RWPE2 (cell line): ENCODE measurements around the gene UBE3D.

Source experiments
- ATAC-seq: fragments of 200-7000 bp; cut with Tn5 transposase; 3 replicates; pipeline ENCODE4 v1.9.1; 2021; ENCODE audit warnings: low read depth
- DNase-seq: peaks from one replicate; pipeline ENCODE4 v3.0.0-alpha.2; 2020; ENCODE audit warnings: low spot score
- H3K27ac ChIP-seq: fragments of 450-650 bp; 2 replicates; pipeline ENCODE4 v1.5.1; 2017; ENCODE audit warnings: mild to moderate bottlenecking; ENCODE audit not compliant: poor library complexity, severe bottlenecking
- H3K27me3 ChIP-seq: fragments of 250-450 bp; sonication (Bioruptor Pico); 2 replicates; pipeline ENCODE4 v1.5.1; 2021; ENCODE audit warnings: mild to moderate bottlenecking, moderate library complexity; ENCODE audit not compliant: insufficient read depth, poor library complexity, severe bottlenecking
- H3K36me3 ChIP-seq: fragments of 250-450 bp; sonication (Bioruptor Pico); 2 replicates; pipeline ENCODE4 v1.5.1; 2020; ENCODE audit warnings: low read depth, mild to moderate bottlenecking, moderate library complexity
- H3K4me1 ChIP-seq: fragments of 250-450 bp; sonication (Bioruptor Pico); 2 replicates; pipeline ENCODE4 v1.5.1; 2021; ENCODE audit warnings: mild to moderate bottlenecking, moderate library complexity; ENCODE audit not compliant: insufficient read depth, poor library complexity, severe bottlenecking
- H3K4me3 ChIP-seq: fragments of 250-450 bp; sonication (Bioruptor Pico); 2 replicates; pipeline ENCODE4 v1.5.1; 2021; ENCODE audit warnings: mild to moderate bottlenecking, moderate library complexity; ENCODE audit not compliant: severe bottlenecking
- H3K9me3 ChIP-seq: fragments of 250-450 bp; sonication (Bioruptor Pico); 2 replicates; pipeline ENCODE4 v1.5.1; 2021; ENCODE audit warnings: mild to moderate bottlenecking, moderate library complexity; ENCODE audit not compliant: severe bottlenecking
- CTCF ChIP-seq: fragments of 450-650 bp; IDR thresholded peaks from one replicate; pipeline ENCODE4 v1.5.1; 2017; ENCODE audit warnings: mild to moderate bottlenecking, moderate library complexity; ENCODE audit not compliant: poor library complexity, severe bottlenecking

UBE3D gene

GRCh38 chr6:83083476-83083875 is 17.8 kb upstream of the UBE3D start:
- no peaks in the 10 kb centered on the region for H3K9me3 ChIP-seq
- H3K4me3 ChIP-seq = no peak overlapping the region
- TF ChIP-seq CTCF = no peak
- DNase-seq = no peak
- H3K36me3 ChIP-seq = no peaks in the 10 kb centered on the region
- H3K4me1 ChIP-seq = no peaks in the 10 kb centered on the region
- H3K27ac ChIP-seq = no peak overlapping the region
- ATAC-seq = no peak
- H3K27me3 ChIP-seq = no peaks in the 10 kb centered on the region

GRCh38 chr6:83073615-83074014 is 8.0 kb upstream of the UBE3D start:
- Histone ChIP-seq H3K4me3 (no peak overlapping the region), H3K27me3 (no peaks in the 10 kb centered on the region), H3K9me3 (no peaks in the 10 kb centered on the region), H3K36me3 (no peaks in the 10 kb centered on the region), H3K4me1 (peaks cover 38% of the 10 kb centered on the region), H3K27ac (no peak overlapping the region)
- no peak for DNase-seq
- ATAC-seq = no peak
- TF ChIP-seq CTCF = no peak

GRCh38 chr6:83072726-83073125 is 7.1 kb upstream of the UBE3D start:
- no peak overlapping the region for H3K4me3 ChIP-seq
- no peaks in the 10 kb centered on the region for H3K36me3 ChIP-seq
- DNase-seq (no peak), ATAC-seq (no peak)
- H3K27ac ChIP-seq = peak overlapping the region; percentile 76
- peaks cover 38% of the 10 kb centered on the region for H3K4me1 ChIP-seq
- no peaks in the 10 kb centered on the region for H3K27me3 ChIP-seq
- TF ChIP-seq CTCF = no peak
- H3K9me3 ChIP-seq = no peaks in the 10 kb centered on the region

- H3K4me1 ChIP-seq = peaks cover 38% of the 10 kb centered on the region
- DNase-seq = no peak
- no peaks in the 10 kb centered on the region for H3K9me3 ChIP-seq
- no peaks in the 10 kb centered on the region for H3K36me3 ChIP-seq
- H3K27me3 ChIP-seq = no peaks in the 10 kb centered on the region
- H3K27ac ChIP-seq = peak overlapping the region; percentile 76
- no peak overlapping the region for H3K4me3 ChIP-seq
- ATAC-seq = peak; percentile 15; the same call in 1 of the 3 replicates
- no peak for TF ChIP-seq CTCF
Measured at GRCh38 chr6:83071707-83072106, 6.1 kb upstream of the UBE3D start.

DNA sequence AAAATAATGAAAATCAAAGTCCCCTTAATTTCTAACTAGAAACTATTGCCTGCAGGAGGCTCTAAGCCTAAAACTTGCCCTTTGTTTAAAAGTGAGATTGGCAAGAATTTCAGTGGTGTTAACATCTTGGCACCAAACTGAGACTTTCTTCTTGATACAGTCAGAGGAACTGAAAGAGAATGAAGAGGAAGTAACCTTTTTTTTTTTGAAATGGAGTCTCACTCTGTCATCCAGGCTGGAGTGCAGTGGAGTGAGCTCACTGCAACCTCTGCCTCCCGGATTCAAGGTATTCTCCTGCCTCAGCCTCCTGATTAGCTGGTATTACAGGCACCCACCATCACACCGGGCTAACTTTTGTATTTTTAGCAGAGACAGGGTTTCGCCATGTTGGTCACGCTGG is 5.4 kb upstream of the UBE3D start:
- DNase-seq = no peak
- H3K4me3 ChIP-seq = no peak overlapping the region

More for the DNA sequence above, 5.4 kb upstream of the UBE3D start:
- H3K27me3 ChIP-seq = no peaks in the 10 kb centered on the region
- no peaks in the 10 kb centered on the region for H3K9me3 ChIP-seq
- peaks cover 38% of the 10 kb centered on the region for H3K4me1 ChIP-seq
- ATAC-seq = no peak
- peak overlapping the region; percentile 76 for H3K27ac ChIP-seq
- no peaks in the 10 kb centered on the region for H3K36me3 ChIP-seq
- no peak for TF ChIP-seq CTCF
